PC-9 (cell line): ENCODE results near the gene KLHL40. TPM values are rescaled to one million over a fixed set of nuclear protein-coding genes. Genes with fewer than 3 reads are reported as not detected.

Experiments used
- BruUV-seq: library from RNA; stranded (reverse); fragments of 400-500 nt; replicated peaks from 2 replicates; lab custom pipeline; 2021; lab: Mats Ljungman, UMichigan
- CTCF ChIA-PET: fragments of 300-600 bp; sonication (Branson Sonifier 250); formaldehyde crosslinking; loops from one replicate; lab custom pipeline; 2022; ENCODE audit warnings: antibody characterized with exemption; lab: Charles Lee
- POLR2A ChIA-PET: fragments of 300-600 bp; sonication (Branson Sonifier 250); formaldehyde crosslinking; loops from one replicate; lab custom pipeline; 2022; ENCODE audit warnings: antibody characterized with exemption; ENCODE audit not compliant: unreplicated experiment; lab: Charles Lee
- DNase-seq, 2 experiments: peaks; one replicate each; pipeline versions ENCODE4 v3.0.0 to v3.0.0-alpha.2; 2015 to 2022; ENCODE audit warnings: mixed read lengths in 1 of 2
- H2AFZ ChIP-seq: fragments of 200-600 bp; sonication (generic); 2 replicates; pipeline ENCODE4 v1.8.1; 2017; ENCODE audit warnings: antibody characterized with exemption
- H3F3A ChIP-seq: fragments of 200-600 bp; sonication (generic); 2 replicates; pipeline ENCODE4 v1.8.1; 2017; ENCODE audit warnings: antibody characterized with exemption, mild to moderate bottlenecking, low read depth; ENCODE audit not compliant: insufficient read depth
- H3K27ac ChIP-seq: fragments of 200-600 bp; sonication (generic); 2 replicates; pipeline ENCODE4 v1.6.1; 2016; ENCODE audit warnings: mixed run types
- H3K27me3 ChIP-seq: fragments of 200-600 bp; sonication (generic); 2 replicates; pipeline ENCODE4 v1.6.1; 2016; ENCODE audit warnings: low read depth, mixed run types; ENCODE audit not compliant: insufficient read depth
- H3K36me3 ChIP-seq: fragments of 200-600 bp; sonication (generic); 2 replicates; pipeline ENCODE4 v1.6.1; 2016; ENCODE audit warnings: low read depth, mixed run types
- H3K4me1 ChIP-seq: fragments of 200-600 bp; sonication (generic); replicated peaks from 2 replicates; pipeline ENCODE4 v1.6.1; 2016; ENCODE audit warnings: mixed run types; ENCODE audit not compliant: insufficient read depth
- H3K4me2 ChIP-seq: fragments of 200-600 bp; sonication (generic); 2 replicates; pipeline ENCODE4 v1.6.1; 2017; ENCODE audit warnings: mixed run types
- H3K4me3 ChIP-seq: fragments of 200-600 bp; sonication (generic); 2 replicates; pipeline ENCODE4 v1.6.1; 2016; ENCODE audit warnings: mixed run types
- H3K79me2 ChIP-seq: fragments of 200-600 bp; sonication (generic); 2 replicates; pipeline ENCODE4 v1.6.1; 2017; ENCODE audit warnings: low read depth, mixed run types
- H3K9me2 ChIP-seq: fragments of 200-600 bp; sonication (generic); 2 replicates; pipeline ENCODE4 v1.8.1; 2017; ENCODE audit warnings: mild to moderate bottlenecking; ENCODE audit not compliant: insufficient read depth
- H3K9me3 ChIP-seq: fragments of 200-600 bp; sonication (generic); 2 replicates; pipeline ENCODE4 v1.8.1; 2016; ENCODE audit warnings: low read depth; ENCODE audit not compliant: insufficient read depth
- H4K20me1 ChIP-seq: fragments of 200-600 bp; sonication (generic); 2 replicates; pipeline ENCODE4 v1.8.1; 2017; ENCODE audit not compliant: insufficient read depth
- CTCF ChIP-seq: fragments of 200-600 bp; sonication (generic); conservative IDR thresholded peaks from 2 replicates; pipeline ENCODE4 v1.6.1; 2017; ENCODE audit warnings: mixed run types, antibody characterized with exemption, mild to moderate bottlenecking, moderate library complexity
- EZH2 ChIP-seq: fragments of 200-600 bp; sonication (generic); IDR thresholded peaks from 2 replicates; pipeline ENCODE4 v1.8.0; 2017; ENCODE audit warnings: antibody characterized with exemption, low read depth
- intact Hi-C: fragments of 100-400 bp; cut with micrococcal nuclease; formaldehyde crosslinking; loops from one replicate; pipeline ENCODE4 v1.10.0; 2022; ENCODE audit not compliant: unreplicated experiment
- total RNA-seq: library from RNA; stranded (reverse); gene quantifications from 2 replicates; pipeline ENCODE4 v1.2.3, GENCODE V29; 2021

The KLHL40 gene
- total RNA-seq, 1 experiment from 2014 or later: not detected

DNA sequence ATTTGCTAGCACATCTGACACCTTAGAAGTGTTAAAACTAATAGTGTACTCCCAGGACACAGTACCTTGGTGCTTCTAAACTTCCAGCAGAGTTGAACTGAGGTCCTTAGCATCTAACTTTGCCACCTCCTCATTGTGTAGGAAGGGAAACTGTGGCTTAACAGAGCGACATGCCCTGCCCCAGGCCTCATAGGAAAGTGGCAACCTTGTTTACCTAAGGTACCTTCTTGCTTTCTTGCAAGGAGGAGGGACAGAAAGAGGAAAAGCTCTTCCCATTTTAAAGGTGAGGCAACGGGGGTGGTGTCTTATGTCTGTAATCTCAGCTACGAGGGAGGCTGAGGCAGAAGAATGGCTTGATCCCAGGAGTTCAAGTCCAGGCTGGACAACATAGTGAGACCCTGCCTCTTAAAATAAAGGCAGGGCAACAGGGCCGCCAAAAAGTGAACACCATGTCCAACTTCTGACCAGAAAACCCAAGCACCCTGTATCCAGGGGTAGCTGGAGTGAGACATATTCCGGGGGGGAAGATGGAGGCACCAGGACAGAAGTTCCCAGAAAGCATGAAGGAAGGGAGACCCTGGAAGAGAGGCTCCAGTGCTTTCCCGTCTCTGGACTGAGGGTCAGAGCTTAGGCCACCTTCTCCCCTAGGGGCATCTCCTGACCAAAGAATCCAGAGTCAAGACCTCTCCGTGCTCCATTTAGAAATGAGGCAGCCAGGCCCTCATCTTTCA, 540 bp upstream of the KLHL40 start:
- H3K9me2 ChIP-seq: no peaks in the 10 kb centered on the region
- no peaks in the 10 kb centered on the region for H3K27me3 ChIP-seq
- H3K4me3 ChIP-seq: no peak overlapping the region
- no peaks in the 10 kb centered on the region for H3F3A ChIP-seq
- TF ChIP-seq CTCF (no peak), EZH2 (no peak)
- no TSS peak for BruUV-seq
- H3K9me3 ChIP-seq: no peaks in the 10 kb centered on the region
- H3K79me2 ChIP-seq: no peaks in the 10 kb centered on the region
- no peaks in the 10 kb centered on the region for H3K36me3 ChIP-seq
- H4K20me1 ChIP-seq: no peaks in the 10 kb centered on the region
- 0 out of 2 replicates have a peak overlapping the region, but pooled peaks have one; percentile 12 for H3K27ac ChIP-seq
- ChIA-PET CTCF (no interaction called here), POLR2A (no interaction called here)
- peaks cover 21% of the 10 kb centered on the region for H3K4me1 ChIP-seq
- DNase-seq: no peak
- intact Hi-C loops: loop anchor here (1.0 kb wide), 1 partner anchor 32 kb away; no protein-coding TSS in a partner anchor
- H2AFZ ChIP-seq: no peak overlapping the region
- peak overlapping the region; percentile 13; the same call in 1 of the 2 replicates for H3K4me2 ChIP-seq

DNA sequence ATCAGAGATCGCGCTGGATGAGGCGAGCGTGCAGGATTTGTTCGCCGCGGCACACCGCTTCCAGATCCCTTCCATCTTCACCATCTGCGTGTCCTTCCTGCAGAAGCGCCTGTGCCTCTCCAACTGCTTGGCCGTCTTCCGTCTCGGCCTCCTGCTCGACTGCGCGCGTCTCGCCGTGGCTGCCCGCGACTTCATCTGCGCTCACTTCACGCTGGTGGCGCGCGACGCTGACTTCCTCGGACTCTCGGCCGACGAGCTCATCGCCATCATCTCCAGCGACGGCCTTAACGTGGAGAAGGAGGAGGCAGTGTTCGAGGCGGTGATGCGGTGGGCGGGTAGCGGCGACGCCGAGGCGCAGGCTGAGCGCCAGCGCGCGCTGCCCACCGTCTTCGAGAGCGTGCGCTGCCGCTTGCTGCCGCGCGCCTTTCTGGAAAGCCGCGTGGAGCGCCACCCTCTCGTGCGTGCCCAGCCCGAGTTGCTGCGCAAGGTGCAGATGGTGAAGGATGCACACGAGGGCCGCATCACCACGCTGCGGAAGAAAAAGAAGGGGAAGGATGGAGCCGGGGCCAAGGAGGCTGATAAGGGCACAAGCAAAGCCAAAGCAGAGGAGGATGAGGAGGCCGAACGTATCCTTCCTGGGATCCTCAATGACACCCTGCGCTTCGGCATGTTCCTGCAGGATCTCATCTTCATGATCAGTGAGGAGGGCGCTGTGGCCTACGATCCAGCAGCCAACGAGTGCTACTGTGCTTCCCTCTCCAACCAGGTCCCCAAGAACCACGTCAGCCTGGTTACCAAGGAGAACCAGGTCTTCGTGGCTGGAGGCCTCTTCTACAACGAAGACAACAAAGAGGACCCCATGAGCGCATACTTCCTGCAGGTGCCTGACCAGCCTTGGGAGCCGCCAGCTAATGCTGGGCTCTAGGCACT, 819 bp downstream of the KLHL40 start:
- no peaks in the 10 kb centered on the region for H3K36me3 ChIP-seq
- H3K27ac ChIP-seq: no peak overlapping the region
- H4K20me1 ChIP-seq: no peaks in the 10 kb centered on the region
- CTCF ChIA-PET: no interaction called here
- POLR2A ChIA-PET: no interaction called here
- no peak for DNase-seq
- H3K79me2 ChIP-seq: no peaks in the 10 kb centered on the region
- no peak for TF ChIP-seq EZH2
- no peak for TF ChIP-seq CTCF
- no peaks in the 10 kb centered on the region for H3F3A ChIP-seq
- H3K9me2 ChIP-seq: no peaks in the 10 kb centered on the region
- H3K27me3 ChIP-seq: 0 out of 2 replicates have a peak, but pooled peaks cover 6% of the 10 kb centered on the region
- intact Hi-C loops: no loop called here
- no peak overlapping the region for H3K4me2 ChIP-seq
- H3K4me3 ChIP-seq: no peak overlapping the region
- H2AFZ ChIP-seq: no peak overlapping the region
- peaks cover 15% of the 10 kb centered on the region for H3K4me1 ChIP-seq
- H3K9me3 ChIP-seq: no peaks in the 10 kb centered on the region
- no TSS peak for BruUV-seq

DNA sequence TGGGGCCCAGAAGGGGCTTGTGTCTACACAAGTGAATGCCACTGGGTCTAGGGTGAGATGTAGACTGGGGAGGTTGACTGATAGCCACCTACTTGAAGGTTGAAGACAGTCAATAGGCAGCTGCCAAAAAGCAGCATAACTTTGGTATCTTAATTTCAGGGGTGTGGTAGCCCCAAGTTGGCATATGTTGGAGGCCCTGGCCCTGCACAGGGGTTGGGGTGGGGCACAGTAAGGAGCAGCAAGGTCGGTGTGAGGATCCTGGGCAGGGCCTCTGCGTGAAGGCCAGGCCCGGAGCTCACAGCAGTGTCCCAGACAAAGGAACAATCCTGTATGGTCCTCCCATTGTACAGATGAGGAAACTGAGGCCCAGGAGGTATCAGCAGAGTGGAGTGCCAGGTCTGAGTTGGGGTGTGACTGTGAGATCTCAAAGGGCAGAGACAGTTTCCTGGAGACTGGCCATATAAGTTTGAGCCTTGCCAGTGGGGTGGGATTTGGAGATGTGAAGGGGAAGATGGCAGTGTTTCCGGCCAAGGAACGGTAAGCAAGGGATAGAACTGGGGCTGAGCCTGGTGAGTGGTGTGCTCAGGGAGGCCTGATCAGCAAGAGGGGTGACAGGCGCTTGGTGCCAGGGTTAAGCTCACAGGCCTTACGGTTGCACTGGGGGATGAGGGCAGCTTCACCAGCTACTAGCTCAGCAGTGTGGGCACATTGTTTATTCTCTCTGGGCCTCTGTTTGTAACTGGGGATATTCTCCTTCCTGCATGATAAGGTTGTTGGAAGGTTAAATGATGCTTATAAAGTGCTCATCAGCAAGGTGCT, 1.7 kb downstream of the KLHL40 start:
- intact Hi-C loops: no loop called here
- TF ChIP-seq CTCF (no peak), EZH2 (no peak)
- CTCF ChIA-PET: no interaction called here
- Histone ChIP-seq H3K4me2 (no peak overlapping the region), H3K4me3 (no peak overlapping the region), H3K27me3 (0 out of 2 replicates have a peak, but pooled peaks cover 6% of the 10 kb centered on the region), H3F3A (no peaks in the 10 kb centered on the region), H3K4me1 (peaks cover 15% of the 10 kb centered on the region), H3K27ac (no peak overlapping the region), H4K20me1 (no peaks in the 10 kb centered on the region), H3K79me2 (no peaks in the 10 kb centered on the region), H3K9me2 (no peaks in the 10 kb centered on the region), H3K36me3 (no peaks in the 10 kb centered on the region), H3K9me3 (no peaks in the 10 kb centered on the region), H2AFZ (no peak overlapping the region)
- BruUV-seq: no TSS peak
- POLR2A ChIA-PET: no interaction called here
- DNase-seq: no peak
